ENCODE results near the gene PIK3R2. TPM values are rescaled to one million over a fixed set of nuclear protein-coding genes. Genes with fewer than 3 reads are reported as not detected.
A peak's percentile ranks its signal among the peaks of the same experiment; 100 is the strongest.

PIK3R2 gene
- total and polyA plus RNA-seq, 2 of the 13 experiments (the other 11 are each of a cell fraction or from before 2014, with no cell fraction given): 18.6 to 25.3 TPM

DNA sequence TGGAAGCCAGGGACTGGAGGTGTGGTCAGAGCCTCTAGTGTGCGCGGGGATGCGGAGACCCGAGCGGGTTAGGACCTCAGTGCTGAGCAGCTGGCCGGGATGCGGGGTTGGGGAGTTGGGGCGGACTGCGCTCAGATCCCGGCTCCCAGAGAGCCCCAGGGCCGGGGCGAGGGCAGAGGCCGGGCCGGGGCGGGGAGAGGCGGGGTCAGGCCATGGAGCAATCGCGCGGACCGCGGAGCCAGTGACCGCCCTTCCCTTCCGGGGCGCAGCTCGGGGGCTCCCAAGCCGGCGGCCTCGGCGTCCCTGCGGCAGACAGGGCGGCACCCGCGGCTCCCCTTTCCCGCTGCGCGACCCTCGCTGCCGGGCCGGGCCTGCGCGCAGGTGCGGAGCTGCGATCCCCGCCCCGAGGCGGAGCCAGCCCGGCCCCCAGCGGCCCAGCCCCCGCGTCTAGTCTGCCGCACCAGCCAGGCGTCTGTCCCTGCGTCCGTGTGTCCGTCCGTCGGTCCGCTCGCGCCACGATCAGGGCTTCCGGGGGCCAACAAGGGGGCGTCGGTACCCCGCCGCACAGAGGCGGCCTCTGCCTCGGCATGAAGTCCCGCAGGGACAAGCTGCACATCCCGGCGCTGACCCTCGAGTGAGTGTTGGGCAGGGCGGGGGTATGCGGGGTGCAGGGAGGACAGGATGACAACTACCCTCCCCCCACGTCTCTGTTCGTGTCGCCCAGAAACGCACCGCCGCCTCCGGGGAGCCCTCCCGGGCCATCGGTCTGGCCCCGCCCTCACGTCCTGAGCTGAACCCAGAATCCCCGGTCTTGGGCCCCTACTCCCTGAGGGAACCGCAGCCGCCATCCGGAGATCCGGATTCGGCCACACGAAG is 43.0 kb upstream of the PIK3R2 start (continued):
- TF ChIP-seq, protein P1, sequence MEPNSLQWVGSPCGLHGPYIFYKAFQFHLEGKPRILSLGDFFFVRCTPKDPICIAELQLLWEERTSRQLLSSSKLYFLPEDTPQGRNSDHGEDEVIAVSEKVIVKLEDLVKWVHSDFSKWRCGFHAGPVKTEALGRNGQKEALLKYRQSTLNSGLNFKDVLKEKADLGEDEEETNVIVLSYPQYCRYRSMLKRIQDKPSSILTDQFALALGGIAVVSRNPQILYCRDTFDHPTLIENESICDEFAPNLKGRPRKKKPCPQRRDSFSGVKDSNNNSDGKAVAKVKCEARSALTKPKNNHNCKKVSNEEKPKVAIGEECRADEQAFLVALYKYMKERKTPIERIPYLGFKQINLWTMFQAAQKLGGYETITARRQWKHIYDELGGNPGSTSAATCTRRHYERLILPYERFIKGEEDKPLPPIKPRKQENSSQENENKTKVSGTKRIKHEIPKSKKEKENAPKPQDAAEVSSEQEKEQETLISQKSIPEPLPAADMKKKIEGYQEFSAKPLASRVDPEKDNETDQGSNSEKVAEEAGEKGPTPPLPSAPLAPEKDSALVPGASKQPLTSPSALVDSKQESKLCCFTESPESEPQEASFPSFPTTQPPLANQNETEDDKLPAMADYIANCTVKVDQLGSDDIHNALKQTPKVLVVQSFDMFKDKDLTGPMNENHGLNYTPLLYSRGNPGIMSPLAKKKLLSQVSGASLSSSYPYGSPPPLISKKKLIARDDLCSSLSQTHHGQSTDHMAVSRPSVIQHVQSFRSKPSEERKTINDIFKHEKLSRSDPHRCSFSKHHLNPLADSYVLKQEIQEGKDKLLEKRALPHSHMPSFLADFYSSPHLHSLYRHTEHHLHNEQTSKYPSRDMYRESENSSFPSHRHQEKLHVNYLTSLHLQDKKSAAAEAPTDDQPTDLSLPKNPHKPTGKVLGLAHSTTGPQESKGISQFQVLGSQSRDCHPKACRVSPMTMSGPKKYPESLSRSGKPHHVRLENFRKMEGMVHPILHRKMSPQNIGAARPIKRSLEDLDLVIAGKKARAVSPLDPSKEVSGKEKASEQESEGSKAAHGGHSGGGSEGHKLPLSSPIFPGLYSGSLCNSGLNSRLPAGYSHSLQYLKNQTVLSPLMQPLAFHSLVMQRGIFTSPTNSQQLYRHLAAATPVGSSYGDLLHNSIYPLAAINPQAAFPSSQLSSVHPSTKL (CRISPR knock-in tag; IDR thresholded peaks at IDR 0.05): no peak
- TF ChIP-seq ZNF253 (CRISPR knock-in tag; IDR thresholded peaks at IDR 0.05; ENCODE audit: borderline replicate concordance) (no peak), MED8 (CRISPR knock-in tag; IDR thresholded peaks at IDR 0.05; ENCODE audit: insufficient replicate concordance) (no peak), SKI (IDR thresholded peaks at IDR 0.05; ENCODE audit: partially characterized antibody) (peak; percentile 46), NR2F1 (CRISPR knock-in tag; IDR thresholded peaks at IDR 0.05) (no peak), NBN (conservative IDR thresholded peaks at IDR 0.05) (no peak)
- TF ChIP-seq, protein P2, sequence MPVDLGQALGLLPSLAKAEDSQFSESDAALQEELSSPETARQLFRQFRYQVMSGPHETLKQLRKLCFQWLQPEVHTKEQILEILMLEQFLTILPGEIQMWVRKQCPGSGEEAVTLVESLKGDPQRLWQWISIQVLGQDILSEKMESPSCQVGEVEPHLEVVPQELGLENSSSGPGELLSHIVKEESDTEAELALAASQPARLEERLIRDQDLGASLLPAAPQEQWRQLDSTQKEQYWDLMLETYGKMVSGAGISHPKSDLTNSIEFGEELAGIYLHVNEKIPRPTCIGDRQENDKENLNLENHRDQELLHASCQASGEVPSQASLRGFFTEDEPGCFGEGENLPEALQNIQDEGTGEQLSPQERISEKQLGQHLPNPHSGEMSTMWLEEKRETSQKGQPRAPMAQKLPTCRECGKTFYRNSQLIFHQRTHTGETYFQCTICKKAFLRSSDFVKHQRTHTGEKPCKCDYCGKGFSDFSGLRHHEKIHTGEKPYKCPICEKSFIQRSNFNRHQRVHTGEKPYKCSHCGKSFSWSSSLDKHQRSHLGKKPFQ (CRISPR knock-in tag; IDR thresholded peaks at IDR 0.05; ENCODE audit: insufficient replicate concordance): no peak
- TF ChIP-seq, protein P3, sequence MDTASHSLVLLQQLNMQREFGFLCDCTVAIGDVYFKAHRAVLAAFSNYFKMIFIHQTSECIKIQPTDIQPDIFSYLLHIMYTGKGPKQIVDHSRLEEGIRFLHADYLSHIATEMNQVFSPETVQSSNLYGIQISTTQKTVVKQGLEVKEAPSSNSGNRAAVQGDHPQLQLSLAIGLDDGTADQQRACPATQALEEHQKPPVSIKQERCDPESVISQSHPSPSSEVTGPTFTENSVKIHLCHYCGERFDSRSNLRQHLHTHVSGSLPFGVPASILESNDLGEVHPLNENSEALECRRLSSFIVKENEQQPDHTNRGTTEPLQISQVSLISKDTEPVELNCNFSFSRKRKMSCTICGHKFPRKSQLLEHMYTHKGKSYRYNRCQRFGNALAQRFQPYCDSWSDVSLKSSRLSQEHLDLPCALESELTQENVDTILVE (CRISPR knock-in tag; IDR thresholded peaks at IDR 0.05): no peak
- TF ChIP-seq, protein P4, sequence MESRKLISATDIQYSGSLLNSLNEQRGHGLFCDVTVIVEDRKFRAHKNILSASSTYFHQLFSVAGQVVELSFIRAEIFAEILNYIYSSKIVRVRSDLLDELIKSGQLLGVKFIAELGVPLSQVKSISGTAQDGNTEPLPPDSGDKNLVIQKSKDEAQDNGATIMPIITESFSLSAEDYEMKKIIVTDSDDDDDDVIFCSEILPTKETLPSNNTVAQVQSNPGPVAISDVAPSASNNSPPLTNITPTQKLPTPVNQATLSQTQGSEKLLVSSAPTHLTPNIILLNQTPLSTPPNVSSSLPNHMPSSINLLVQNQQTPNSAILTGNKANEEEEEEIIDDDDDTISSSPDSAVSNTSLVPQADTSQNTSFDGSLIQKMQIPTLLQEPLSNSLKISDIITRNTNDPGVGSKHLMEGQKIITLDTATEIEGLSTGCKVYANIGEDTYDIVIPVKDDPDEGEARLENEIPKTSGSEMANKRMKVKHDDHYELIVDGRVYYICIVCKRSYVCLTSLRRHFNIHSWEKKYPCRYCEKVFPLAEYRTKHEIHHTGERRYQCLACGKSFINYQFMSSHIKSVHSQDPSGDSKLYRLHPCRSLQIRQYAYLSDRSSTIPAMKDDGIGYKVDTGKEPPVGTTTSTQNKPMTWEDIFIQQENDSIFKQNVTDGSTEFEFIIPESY (CRISPR knock-in tag; IDR thresholded peaks at IDR 0.05): 0 out of 2 replicates have a peak, but pooled peaks have one; percentile 14
- TF ChIP-seq, protein P5, sequence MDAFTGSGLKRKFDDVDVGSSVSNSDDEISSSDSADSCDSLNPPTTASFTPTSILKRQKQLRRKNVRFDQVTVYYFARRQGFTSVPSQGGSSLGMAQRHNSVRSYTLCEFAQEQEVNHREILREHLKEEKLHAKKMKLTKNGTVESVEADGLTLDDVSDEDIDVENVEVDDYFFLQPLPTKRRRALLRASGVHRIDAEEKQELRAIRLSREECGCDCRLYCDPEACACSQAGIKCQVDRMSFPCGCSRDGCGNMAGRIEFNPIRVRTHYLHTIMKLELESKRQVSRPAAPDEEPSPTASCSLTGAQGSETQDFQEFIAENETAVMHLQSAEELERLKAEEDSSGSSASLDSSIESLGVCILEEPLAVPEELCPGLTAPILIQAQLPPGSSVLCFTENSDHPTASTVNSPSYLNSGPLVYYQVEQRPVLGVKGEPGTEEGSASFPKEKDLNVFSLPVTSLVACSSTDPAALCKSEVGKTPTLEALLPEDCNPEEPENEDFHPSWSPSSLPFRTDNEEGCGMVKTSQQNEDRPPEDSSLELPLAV (CRISPR knock-in tag; conservative IDR thresholded peaks at IDR 0.05; ENCODE audit: low read depth): no peak
- TF ChIP-seq, protein P6, sequence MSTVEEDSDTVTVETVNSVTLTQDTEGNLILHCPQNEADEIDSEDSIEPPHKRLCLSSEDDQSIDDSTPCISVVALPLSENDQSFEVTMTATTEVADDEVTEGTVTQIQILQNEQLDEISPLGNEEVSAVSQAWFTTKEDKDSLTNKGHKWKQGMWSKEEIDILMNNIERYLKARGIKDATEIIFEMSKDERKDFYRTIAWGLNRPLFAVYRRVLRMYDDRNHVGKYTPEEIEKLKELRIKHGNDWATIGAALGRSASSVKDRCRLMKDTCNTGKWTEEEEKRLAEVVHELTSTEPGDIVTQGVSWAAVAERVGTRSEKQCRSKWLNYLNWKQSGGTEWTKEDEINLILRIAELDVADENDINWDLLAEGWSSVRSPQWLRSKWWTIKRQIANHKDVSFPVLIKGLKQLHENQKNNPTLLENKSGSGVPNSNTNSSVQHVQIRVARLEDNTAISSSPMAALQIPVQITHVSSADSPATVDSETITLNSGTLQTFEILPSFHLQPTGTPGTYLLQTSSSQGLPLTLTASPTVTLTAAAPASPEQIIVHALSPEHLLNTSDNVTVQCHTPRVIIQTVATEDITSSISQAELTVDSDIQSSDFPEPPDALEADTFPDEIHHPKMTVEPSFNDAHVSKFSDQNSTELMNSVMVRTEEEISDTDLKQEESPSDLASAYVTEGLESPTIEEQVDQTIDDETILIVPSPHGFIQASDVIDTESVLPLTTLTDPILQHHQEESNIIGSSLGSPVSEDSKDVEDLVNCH (CRISPR knock-in tag; IDR thresholded peaks at IDR 0.05): no peak
